ENCODE data around the gene NCAN. TPM values are rescaled to one million over a fixed set of nuclear protein-coding genes. Genes with fewer than 3 reads are reported as not detected.

The NCAN gene
- total and polyA plus RNA-seq, 9 of the 15 experiments (the other 6 are each of a cell fraction or from before 2014, with no cell fraction given), result 0.04 TPM; not detected in 8

DNA sequence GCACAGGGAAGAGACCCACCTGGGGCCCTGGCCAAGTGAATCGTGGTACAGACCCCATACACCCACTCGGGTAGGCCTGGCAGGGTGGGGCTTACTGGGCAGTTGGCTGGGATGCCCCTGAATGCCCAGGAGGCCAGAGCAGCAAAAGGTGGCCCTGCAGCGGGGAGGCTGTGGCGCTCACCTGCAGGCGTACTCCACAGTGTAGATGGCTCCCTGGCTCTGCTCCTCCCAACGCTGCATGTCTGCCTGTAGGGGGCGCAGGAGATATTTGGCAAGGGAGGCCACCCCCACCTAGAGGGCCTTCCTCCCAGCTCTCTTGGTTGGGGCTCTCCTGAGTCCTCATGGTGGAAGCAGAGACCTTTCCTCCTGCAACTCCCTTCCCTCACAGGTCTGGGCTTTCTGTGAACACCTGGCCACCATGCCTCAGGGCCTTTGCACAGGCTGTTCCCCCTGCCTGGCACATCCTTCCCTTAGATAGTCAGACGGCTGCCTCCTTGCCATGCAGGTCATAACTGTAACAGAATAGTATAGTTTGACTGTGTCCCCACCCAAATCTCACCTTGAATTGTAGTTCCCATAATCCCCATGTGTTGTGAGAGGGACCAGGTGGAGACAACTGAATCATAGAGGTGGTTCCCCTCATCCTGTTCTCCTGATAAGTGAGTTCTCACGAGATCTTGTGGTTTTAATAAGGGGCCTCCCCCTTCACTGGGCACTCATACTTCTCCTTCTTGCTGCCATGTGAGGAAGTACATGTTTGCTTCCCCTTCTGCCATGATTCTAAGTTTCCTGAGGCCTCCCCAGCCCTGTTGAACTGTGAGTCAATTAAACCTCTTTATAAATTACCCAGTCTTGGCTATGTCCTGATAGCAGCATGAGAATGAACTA, 25.7 kb upstream of the NCAN start (continued):
- TF ChIP-seq HNRNPK (IDR thresholded peaks at IDR 0.05; ENCODE audit: low read depth, low read length, poor library complexity, severe bottlenecking) (no peak), CTBP1 (IDR thresholded peaks at IDR 0.05; ENCODE audit: borderline replicate concordance) (peak; percentile 30; the same call in 1 of the 2 replicates), FOXJ2 (tag; IDR thresholded peaks at IDR 0.05) (no peak), GATAD2B (IDR thresholded peaks at IDR 0.05; ENCODE audit: borderline replicate concordance) (no peak), NEUROD1 (IDR thresholded peaks at IDR 0.05; ENCODE audit: borderline replicate concordance, low read depth, low read length, partially characterized antibody) (no peak), ZNF274 (IDR thresholded peaks at IDR 0.05; ENCODE audit: borderline replicate concordance, low read depth, low read length) (no peak), DIDO1 (tag; IDR thresholded peaks at IDR 0.05; ENCODE audit: low read depth) (no peak), ZNF316 (IDR thresholded peaks at IDR 0.05) (no peak), MEIS2 (IDR thresholded peaks at IDR 0.05; ENCODE audit: partially characterized antibody) (no peak), FOXK2 (conservative IDR thresholded peaks at IDR 0.05 in 1 of 2, IDR thresholded peaks at IDR 0.05 in 1 of 2; ENCODE audit: low read depth in 2 of 2) (no peak), ZFP30 (CRISPR knock-in tag; IDR thresholded peaks at IDR 0.05; ENCODE audit: borderline replicate concordance) (no peak), MIER1 (IDR thresholded peaks at IDR 0.05; ENCODE audit: low read depth) (no peak), SPI1 (IDR thresholded peaks at IDR 0.05; ENCODE audit: borderline replicate concordance, low read depth, low read length) (0 out of 2 replicates have a peak, but pooled peaks have one; percentile 4), CBX5 (IDR thresholded peaks at IDR 0.05; ENCODE audit: borderline replicate concordance, low read depth) (no peak)
- TF ChIP-seq, protein P1, sequence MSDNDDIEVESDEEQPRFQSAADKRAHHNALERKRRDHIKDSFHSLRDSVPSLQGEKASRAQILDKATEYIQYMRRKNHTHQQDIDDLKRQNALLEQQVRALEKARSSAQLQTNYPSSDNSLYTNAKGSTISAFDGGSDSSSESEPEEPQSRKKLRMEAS (CRISPR knock-in tag; IDR thresholded peaks at IDR 0.05), result peak; percentile 38; the same call in 1 of the 2 replicates
- TF ChIP-seq, protein P2, sequence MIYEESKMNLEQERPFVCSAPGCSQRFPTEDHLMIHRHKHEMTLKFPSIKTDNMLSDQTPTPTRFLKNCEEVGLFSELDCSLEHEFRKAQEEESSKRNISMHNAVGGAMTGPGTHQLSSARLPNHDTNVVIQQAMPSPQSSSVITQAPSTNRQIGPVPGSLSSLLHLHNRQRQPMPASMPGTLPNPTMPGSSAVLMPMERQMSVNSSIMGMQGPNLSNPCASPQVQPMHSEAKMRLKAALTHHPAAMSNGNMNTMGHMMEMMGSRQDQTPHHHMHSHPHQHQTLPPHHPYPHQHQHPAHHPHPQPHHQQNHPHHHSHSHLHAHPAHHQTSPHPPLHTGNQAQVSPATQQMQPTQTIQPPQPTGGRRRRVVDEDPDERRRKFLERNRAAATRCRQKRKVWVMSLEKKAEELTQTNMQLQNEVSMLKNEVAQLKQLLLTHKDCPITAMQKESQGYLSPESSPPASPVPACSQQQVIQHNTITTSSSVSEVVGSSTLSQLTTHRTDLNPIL (CRISPR knock-in tag; IDR thresholded peaks at IDR 0.05), result no peak
- TF ChIP-seq, protein P3, sequence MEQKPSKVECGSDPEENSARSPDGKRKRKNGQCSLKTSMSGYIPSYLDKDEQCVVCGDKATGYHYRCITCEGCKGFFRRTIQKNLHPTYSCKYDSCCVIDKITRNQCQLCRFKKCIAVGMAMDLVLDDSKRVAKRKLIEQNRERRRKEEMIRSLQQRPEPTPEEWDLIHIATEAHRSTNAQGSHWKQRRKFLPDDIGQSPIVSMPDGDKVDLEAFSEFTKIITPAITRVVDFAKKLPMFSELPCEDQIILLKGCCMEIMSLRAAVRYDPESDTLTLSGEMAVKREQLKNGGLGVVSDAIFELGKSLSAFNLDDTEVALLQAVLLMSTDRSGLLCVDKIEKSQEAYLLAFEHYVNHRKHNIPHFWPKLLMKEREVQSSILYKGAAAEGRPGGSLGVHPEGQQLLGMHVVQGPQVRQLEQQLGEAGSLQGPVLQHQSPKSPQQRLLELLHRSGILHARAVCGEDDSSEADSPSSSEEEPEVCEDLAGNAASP (IDR thresholded peaks at IDR 0.05), result no peak

Data from K562 (cell line).